HG03045 (cell line): ENCODE data around the gene SLC26A6.

Experiments
- ATAC-seq: cut with Tn5 transposase; IDR thresholded peaks from one replicate; pipeline ENCODE4 v1.9.1; 2021; ENCODE audit warnings: mild to moderate bottlenecking, moderate library complexity; ENCODE audit not compliant: unreplicated experiment

The SLC26A6 gene

GRCh38 chr3:48581621-48582481 is 53.4 kb downstream of the SLC26A6 start:
- no peak for ATAC-seq

- ATAC-seq = no peak
Measured at GRCh38 chr3:48576647-48577046, 58.6 kb downstream of the SLC26A6 start.
